Stimulated activated CD4-positive, alpha-beta T cell treated with anti-CD3 and anti-CD28 coated beads, Interleukin-1b, Interleukin-23, amount 100 ng/mL, for 1 hour (primary cell): ENCODE data around the gene FOXD2.

Experiments
- DNase-seq, 2 donors: peaks; one replicate each; pipeline ENCODE4 v3.0.0-alpha.2; 2020; ENCODE audit warnings: low read depth in 2 of 2

Gene FOXD2

DNA sequence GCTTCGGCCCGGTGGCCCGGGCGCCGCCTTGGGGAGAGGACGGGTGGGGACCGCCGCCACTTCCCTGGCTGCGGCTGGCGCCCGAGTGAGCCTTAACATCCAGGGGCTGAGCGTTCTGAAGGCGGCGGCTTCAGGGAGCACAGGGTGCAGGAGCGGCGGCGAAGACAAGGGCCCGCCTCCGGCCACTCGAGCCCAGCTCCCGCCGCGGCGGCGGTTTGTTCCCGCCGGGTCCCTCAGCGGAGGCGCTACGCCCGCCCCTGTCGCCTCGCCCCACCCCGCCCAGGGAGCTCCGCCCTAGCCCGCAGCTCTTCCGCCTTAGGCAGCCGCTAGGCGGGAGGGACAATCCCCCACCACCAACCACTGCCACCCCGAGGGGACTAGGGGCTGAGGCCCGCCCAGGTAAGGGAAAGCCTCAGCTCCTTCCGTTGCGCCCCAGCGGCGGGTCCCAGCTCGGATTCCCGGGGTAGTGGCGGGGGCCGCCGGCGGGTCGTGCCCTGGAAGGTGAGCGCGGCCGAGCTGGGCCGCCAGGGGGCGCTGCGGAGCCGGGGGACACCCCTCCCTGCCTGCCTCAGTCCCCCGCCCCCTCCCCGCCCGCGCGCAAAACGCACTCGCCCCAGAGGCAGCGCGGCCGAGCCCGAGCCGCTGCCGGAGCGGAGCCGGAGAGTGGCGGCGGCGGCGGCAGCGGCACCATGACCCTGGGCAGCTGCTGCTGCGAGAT lies at the start of gene FOXD2:
Gene FOXD2, plus strand, starts transcription at position 598 of the 718 bp plus-strand sequence. Its CDS starts 92 bp downstream, at position 690.
- DNase-seq: peak; percentile 79 to 89

GRCh38 chr1:47388891-47389238 lies 49.0 kb upstream of the FOXD2 start:
- DNase-seq: peak in 1 of 2 donors; percentile 26

- no peak for DNase-seq
Observed at GRCh38 chr1:47389731-47390130, 48.1 kb upstream of the FOXD2 start.

- no peak for DNase-seq
Observed at GRCh38 chr1:47390843-47391242, 47.0 kb upstream of the FOXD2 start.

DNA sequence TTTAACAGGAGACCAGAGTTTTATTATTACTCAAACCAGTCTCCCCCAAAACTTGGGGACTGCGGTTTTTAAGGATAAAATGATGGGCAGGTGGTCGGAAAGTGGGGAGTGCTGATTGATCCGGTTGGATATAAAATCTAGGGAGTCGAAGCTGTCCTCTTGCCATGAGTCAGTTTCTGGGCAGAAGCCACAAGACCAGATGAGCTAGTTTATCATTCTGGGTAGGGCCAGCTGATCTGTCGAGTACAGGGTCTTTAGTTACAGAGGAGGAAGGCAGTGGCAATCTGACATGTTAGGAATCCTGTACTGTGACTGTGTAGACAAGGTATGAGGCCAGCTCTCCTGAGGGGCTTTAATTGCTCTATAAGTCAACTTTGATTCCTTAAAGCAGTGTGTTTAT lies 44.7 kb upstream of the FOXD2 start:
- DNase-seq: no peak

DNA sequence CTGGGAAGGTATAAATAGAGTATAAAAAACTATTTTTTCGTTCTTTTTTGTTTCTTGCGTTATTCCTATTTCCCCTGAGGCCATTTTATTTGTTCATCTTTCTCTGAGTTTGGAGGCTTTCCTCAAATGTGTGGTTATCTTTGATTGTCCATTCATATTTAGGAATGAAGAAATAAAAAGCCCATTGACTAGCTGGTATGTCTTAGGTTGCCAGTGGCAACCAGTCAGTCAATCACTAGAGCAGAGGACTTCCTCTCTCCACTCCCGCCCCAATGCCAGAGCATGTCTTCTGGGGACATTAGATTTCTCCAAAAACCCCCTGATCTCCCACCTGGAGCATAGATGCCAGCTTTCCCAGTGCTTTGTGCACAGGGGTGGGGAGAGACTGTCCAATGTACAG lies 42.4 kb upstream of the FOXD2 start:
- DNase-seq: no peak

DNA sequence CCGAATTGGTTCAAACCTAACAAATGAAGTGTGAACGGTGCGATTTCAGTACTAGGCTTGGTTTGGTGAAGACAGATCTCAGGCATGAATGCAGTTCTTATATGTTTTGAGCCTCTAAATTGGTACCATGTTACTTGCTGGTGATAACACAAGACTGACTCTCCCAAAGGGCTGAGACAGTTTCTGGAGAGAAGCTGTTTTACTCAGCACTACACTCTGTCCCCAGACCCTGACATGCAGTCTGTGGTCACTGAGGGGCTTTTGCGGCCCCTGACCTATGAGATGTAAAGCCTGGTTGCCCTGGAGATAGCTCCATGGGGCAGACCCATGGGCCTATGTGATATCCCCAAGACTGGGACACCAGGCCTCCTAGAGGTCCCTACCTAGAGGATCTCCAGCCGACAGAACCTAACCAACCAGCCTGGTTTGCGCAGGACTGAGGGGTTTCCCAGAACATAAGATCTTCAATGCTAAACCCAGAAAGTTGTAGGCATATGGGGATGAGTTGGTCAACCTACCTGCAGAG lies 41.1 kb upstream of the FOXD2 start:
- no peak for DNase-seq

DNA sequence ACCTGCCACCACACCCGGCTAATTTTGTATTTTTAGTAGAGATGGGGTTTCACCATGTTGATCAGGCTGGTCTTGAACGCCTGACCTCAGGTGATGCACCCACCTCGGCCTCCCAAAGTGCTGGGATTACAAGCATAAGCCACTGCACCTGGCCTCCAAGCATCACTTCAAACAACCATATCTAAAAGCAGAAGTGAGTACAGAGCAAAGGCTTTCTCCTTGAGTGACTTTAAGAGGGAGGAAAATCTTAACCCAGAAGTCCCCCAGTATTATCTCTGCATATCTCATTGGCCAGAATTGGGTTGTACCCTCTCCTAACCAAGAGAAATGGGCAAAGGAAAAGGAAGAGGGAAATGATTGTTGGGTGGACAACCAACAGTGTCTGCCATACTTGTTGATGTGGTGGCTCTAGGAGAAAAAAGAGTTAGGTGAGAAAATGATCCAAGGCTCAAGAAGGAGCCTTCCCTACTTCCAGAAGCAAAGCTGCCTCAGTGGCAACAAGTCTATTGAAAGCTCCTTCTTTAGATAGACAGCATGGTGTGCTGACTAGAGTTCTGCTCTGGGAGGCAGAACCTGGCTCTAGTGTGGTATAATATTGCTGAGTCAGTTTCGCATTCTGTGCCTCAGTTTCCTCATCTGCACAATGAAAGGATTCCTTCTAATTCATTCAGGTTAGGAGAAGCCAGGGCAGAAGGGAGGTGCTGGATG lies 38.6 kb upstream of the FOXD2 start:
- DNase-seq: no peak

DNA sequence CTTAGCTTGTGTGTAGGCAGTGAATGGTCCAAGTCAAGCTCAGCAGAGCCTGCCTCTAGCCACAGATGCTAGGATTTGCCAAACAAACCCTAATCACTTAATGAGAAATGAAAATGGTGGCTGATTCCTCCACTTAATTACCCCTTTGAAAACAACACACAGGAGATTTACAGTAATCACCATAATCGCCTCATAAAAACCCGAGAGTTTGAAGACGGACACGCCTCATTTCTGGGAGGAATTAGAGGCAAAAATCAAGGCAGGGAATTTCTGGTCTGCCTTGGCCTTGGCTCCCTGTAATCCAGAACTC lies 38.0 kb upstream of the FOXD2 start:
- DNase-seq: no peak

DNA sequence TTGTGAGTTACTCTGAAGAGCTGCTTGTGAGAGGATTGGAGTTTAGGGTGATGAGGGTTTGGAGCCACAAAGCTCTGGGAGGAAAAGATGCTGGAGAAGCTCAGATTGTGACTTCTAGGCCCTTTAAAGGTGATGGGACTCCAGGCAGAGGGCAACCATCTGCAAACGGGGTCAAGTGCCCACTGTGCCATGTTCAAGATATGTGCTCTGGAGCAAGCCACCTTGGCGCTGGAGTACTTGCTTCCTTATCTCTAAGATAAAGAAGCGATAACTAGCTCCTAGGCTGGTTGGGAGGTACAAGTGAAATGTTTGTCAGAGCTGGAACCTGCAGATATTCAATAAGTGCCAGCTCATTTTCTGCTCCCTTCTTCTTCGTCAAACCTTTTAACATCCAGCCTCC lies 36.1 kb upstream of the FOXD2 start:
- DNase-seq: no peak

DNA sequence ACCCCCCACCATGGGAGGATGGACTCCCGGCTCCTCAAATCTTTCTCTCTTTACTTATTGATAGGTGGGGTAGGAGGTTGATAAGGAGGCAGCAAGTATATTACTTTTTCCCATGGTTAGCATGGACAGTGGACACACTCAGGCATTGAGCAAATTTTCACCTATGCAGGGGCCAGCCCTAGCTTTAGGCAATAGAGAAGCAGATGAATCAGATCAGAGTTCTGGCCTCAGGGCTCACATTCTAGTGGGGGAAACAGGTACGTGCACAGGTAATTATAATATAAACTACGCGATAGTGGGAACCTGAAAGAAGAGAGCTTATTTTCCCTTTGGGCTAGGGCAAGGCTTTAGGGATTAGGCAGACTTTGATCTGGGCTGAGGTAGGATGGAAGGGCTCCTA lies 35.3 kb upstream of the FOXD2 start:
- DNase-seq: no peak

DNA sequence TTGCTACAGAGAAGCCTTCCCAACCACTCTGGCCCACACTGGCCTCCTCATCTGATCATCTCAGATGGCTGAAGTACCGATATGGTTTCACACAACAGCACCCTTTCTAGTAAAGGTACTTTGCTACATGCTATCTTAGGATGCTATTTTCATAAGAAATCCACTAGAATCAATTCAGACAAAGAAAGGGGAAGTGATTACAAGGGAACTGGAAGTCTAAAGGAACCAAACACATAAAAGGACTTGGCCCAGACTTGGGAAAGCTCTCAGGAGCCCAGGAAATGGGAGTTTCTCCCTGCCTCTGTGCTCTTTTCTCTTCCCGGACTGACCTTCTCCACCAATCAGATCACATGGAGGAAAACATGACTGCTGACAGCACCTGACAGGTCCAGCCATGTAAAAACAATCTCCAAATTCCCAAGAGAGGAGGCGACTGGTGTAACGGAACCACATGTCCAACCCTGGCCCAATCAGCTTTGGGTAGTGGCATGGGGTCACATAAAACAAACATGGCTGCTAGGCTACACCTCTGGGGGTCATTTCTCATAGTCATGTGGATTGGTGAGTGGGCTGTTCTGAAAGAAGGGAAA lies 34.4 kb upstream of the FOXD2 start:
- no peak for DNase-seq

GRCh38 chr1:47405697-47406096 lies 32.1 kb upstream of the FOXD2 start:
- DNase-seq: no peak

GRCh38 chr1:47406966-47407365 lies 30.9 kb upstream of the FOXD2 start:
- no peak for DNase-seq

GRCh38 chr1:47407481-47407880 lies 30.4 kb upstream of the FOXD2 start:
- DNase-seq: no peak

GRCh38 chr1:47409311-47410067 lies 28.4 kb upstream of the FOXD2 start:
- no peak for DNase-seq

GRCh38 chr1:47410068-47410455 lies 27.8 kb upstream of the FOXD2 start:
- no peak for DNase-seq

DNA sequence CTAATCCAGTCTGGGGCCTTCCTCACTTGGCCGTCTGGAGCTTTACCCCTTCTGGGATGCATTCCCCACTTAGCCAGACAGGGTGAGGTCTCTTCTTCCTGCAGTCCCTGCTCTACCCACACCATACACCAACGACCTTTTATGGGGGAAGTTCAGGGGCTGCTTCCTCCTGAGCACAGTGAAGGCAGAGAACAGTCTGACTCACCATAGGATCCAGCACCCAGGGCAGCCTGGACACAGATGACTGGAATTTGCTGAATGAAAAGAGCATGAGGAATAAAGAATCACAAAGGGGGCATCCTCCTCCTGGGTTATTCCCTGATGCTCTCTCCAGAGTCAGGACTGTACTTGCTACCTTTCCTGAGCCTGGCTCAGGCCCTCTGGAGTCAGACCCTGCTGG lies 26.4 kb upstream of the FOXD2 start:
- no peak for DNase-seq

DNA sequence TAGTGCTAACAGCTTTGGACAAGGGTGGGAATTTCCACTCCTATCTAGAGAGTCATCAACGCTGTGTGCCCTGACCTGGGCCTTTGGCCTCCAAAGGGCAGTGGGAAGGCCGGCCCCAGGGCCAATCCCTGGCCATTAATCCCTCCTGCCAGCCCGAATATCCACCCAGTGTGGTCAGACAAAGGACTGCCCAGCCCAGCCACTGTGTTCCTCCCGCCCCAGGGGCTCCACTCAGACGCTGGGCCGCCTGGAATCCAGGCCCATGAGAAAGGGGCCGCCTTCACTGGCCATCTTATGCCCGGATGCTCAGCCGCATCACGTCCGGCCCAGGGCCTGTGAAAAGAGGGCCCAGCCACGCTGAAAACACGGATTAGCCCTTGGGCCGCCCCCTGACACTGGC lies 25.4 kb upstream of the FOXD2 start:
- DNase-seq: no peak

GRCh38 chr1:47415728-47416318 lies 22.0 kb upstream of the FOXD2 start, which contains the start of gene FOXE3:
TSS of gene FOXE3 (plus strand) at chr1:47416285. CDS start at chr1:47416316, 31 bp downstream.
- DNase-seq: no peak

DNA sequence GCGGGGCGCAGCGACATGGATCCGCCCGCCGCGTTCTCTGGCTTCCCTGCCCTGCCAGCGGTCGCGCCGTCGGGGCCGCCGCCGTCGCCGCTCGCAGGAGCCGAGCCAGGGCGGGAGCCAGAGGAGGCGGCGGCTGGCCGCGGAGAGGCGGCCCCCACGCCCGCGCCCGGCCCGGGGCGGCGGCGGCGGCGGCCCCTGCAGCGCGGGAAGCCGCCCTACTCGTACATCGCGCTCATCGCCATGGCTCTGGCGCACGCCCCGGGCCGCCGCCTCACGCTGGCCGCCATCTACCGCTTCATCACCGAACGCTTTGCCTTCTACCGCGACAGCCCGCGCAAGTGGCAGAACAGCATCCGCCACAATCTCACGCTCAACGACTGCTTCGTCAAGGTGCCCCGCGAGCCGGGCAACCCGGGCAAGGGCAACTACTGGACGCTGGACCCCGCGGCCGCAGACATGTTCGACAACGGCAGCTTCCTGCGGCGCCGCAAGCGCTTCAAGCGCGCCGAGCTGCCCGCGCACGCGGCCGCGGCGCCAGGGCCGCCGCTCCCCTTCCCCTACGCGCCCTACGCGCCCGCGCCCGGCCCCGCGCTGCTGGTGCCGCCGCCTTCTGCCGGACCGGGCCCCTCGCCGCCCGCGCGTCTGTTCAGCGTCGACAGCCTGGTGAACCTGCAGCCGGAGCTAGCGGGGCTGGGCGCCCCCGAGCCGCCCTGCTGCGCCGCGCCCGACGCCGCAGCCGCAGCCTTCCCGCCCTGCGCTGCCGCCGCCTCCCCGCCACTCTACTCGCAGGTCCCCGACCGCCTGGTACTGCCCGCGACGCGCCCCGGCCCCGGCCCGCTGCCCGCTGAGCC lies 21.3 kb upstream of the FOXD2 start:
- no peak for DNase-seq
